Measurements from ENCODE around the gene PLGRKT.
"Not testable (repeated sequence)": the region's sequence is repeated elsewhere in the genome, so short reads cannot be mapped to it uniquely, and the experiment has no call there.

Gene PLGRKT

GRCh38 chr9:5392285-5392684 is 45.4 kb downstream of the PLGRKT start:
- intact Hi-C loops (cut with DNase I) = no loop called here
- DNase-seq = no peak

GRCh38 chr9:5389109-5389732 is 48.5 kb downstream of the PLGRKT start:
- no peak for DNase-seq
- intact Hi-C loops (cut with DNase I) = no loop called here

- intact Hi-C loops (cut with DNase I) = no loop called here
- no peak for DNase-seq
Observed at GRCh38 chr9:5388026-5388819, 49.5 kb downstream of the PLGRKT start.

DNA sequence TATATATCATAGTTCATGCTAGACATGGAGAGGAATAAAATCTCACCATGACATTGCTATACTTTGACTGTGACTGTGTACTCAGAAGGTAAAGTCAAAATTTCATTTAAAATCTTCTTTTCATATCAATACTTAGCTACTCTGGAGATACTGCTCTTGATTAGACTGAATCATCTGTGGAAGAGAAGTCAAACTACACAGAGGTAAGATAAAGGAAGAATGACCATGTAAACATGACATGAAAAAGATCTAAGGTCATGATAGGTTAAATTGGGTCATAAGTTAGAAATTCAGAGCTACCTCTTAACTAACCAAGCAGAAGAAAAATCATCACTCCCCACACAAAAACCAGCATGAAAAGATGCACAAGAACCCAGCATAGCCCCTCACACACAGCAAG is 53.3 kb downstream of the PLGRKT start:
- no peak for DNase-seq
- intact Hi-C loops (cut with DNase I) = no loop called here

- DNase-seq = no peak
- intact Hi-C loops (cut with DNase I) = no loop called here
Observed at GRCh38 chr9:5382479-5382878, 55.2 kb downstream of the PLGRKT start.

DNA sequence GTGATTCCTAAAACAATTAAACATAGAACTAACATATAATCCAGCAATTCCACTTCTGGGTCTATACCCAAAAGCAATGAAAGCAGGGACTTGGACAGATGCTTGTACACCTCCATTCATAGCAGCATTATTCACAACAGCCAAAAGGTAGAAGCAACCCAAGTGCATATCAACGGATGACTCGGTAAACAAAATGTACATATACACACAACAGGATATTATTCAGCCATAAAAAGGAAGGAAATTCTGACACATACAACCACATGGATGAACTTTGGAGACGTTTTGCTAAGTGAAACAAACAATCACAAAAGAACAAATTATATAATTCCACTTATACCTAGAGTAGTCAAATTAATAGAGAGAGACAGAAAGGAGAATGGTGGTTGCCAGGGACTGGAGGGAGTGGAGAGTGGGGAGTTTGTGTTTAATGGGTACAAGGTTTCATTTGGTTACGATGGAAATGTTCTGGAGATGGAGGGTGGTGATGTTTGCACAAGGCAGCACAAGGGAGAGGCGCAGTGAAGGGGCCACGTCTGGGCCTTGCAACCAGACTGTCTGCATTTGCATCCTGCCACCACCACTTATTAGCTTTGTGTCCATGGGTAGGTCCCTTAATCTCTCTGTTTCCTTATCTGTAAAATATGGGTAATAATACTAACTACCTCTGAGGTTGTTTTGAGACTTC is 61.8 kb downstream of the PLGRKT start:
- DNase-seq = no peak
- intact Hi-C loops (cut with DNase I) = no loop called here

GRCh38 chr9:5375091-5375490 is 62.6 kb downstream of the PLGRKT start:
- no peak for DNase-seq
- intact Hi-C loops (cut with DNase I) = no loop called here

- intact Hi-C loops (cut with DNase I) = no loop called here
Observed at GRCh38 chr9:5364294-5365024, 73.3 kb downstream of the PLGRKT start.

GRCh38 chr9:5361326-5362010 is 76.3 kb downstream of the PLGRKT start:
- intact Hi-C loops (cut with DNase I) = no loop called here
- no peak for DNase-seq

More at GRCh38 chr9:5364294-5365024, 73.3 kb downstream of the PLGRKT start:
- DNase-seq = no peak

- intact Hi-C loops (cut with DNase I) = no loop called here
- no peak for DNase-seq
Observed at GRCh38 chr9:5360341-5360740, 77.4 kb downstream of the PLGRKT start.

- intact Hi-C loops (cut with DNase I) = no loop called here
- DNase-seq = no peak
Observed at GRCh38 chr9:5357431-5358105, 80.2 kb downstream of the PLGRKT start.

DNA sequence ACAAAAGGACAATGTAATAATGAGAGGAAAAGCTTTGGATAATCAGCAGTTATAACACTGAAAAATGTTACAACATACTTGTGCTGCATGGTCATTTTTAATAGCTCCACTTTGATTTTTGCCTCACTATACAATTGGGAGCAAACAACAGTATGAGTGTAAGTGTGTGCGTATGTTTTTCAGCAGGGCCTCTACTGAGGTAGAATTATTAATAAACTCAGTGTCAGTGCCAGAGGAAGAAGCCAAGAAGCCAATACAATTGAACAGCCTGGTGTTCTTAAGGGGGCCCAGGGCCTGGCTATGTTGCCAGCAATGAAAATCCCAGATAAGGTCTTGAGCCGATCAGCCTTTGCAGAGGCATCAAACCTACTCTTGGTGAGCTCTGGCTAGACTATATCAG is 81.9 kb downstream of the PLGRKT start:
- intact Hi-C loops (cut with DNase I) = no loop called here
- no peak for DNase-seq

GRCh38 chr9:5355226-5355625 is 82.5 kb downstream of the PLGRKT start:
- intact Hi-C loops (cut with DNase I) = no loop called here

GRCh38 chr9:5354184-5354583 is 83.5 kb downstream of the PLGRKT start:
- DNase-seq = no peak
- intact Hi-C loops (cut with DNase I) = no loop called here

More at GRCh38 chr9:5355226-5355625, 82.5 kb downstream of the PLGRKT start:
- DNase-seq = no peak

GRCh38 chr9:5352637-5353248 is 85.0 kb downstream of the PLGRKT start:
- DNase-seq = no peak
- intact Hi-C loops (cut with DNase I) = no loop called here

DNA sequence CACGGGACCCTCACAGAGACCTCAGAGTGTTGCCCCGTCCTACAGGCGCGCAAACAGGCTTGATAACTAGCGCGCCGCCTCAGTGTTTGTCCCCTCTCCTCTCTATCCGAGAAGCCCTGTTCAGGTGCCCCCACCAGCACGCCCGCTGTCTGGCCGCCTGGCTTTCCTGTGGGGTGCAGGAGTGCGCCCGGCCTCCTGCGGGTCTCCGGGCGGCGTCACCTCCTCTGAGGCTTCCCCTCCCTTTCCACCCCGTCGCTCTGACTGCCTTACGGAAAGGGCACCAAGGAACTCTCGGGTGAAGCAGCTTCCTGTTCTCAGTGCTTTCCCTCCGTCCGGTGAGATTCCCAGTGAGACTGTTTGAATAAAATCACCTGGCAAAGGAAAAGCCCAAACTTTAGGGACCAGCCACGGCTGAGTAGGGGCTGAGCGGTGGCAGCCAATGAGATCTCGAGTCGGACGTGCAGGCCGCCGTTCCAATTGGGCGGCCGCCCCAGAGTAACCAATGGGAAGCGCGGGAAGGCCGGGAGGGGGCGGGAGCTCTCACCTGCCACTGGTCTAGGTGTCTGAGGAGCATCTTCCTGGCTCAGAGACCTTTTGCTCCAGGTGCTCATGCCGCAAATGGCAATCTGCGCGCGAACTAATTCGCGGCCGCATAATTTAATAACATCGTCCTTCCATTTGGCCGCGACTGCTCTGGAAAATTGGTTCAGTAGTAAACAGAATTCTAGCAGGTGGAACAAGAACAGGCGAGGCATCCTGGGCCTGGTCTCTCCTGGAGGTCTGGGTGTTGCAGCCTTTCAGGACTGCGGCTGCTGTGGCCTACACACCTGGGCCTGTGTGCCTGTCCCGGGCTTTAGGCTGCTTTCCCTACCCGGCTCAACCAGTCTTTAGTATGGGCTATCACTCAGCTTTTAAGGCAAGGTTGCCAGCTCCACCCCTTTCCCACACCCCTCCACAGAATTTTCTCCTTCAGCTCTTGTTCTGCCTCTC is 98.4 kb downstream of the PLGRKT start, which contains the start of gene RLN1:
TSS of gene RLN1 (minus strand) at position 885 of the 990 bp plus-strand sequence. CDS start at position 755, 130 bp downstream.
- peak in 3 of 10 donors; percentile 17 to 64 (median 59) for DNase-seq
- intact Hi-C loops (cut with DNase I) = not testable (repeated sequence)

- intact Hi-C loops (cut with DNase I) = no loop called here
- no peak for DNase-seq
Observed at GRCh38 chr9:5336688-5337087, 101.0 kb downstream of the PLGRKT start.

DNA sequence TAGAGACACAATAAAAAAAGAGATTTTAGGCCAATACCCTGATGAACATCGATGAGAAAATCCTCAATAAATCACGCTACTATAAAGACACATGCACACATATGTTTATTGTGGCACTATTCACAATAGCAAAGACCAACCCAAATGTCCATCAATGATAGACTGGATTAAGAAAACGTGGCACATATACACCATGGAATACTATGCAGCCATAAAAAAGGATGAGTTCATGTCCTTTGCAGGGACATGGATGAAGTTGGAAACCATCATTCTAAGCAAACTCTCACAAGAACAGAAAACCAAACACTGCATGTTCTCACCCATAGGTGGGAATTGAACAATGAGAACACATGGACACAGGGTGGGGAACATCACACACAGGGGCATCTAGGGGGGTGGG is 106.4 kb downstream of the PLGRKT start:
- intact Hi-C loops (cut with DNase I); DNase-seq: not testable (repeated sequence)

All from posterior cingulate gyrus (tissue), 11 donors.